ENCODE results near the gene FBXW8. TPM values are rescaled to one million over a fixed set of nuclear protein-coding genes. Genes with fewer than 3 reads are reported as not detected.

The FBXW8 gene
- total RNA-seq, 2 experiments from 2014 or later, result 6.6 to 7.3 TPM

DNA sequence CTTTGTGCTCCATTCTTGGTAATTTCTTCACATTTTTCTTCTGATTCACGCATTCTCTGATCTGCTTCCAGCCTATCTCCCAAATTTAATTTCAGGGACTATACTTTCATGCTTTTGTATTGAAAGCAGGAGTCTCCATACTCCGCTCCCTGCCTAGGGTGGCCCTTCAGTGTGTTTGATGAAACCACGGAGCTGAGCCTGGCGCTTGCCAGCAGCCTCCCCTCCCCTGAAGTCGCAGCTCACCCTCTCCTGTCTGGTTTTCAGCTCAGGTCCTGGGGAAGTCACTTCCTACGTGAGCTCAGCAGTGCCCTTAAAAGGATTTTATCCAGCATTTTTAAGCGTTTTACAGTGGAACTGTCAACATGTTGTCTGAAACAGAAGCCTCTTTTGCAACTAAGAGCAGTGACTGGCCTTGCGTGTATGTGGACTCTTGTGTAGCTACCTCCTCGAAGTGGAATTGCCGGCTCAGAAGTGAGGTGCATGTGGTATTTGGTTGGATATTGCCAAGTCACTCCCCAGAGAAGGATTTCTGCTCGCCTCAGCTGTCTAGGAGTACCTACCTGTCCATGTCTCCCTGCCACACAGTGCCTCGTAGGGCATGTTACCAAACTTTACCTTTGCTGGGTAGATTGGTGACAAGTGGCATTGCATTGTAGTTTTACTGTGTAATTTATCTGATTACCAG lies 109.9 kb downstream of the FBXW8 start:
- Mint-ChIP-seq H3K36me3 (ENCODE audit: low read depth) (peaks cover 76% of the 10 kb centered on the region), H3K27ac (no peak overlapping the region), H3K4me3 (no peak overlapping the region), H3K9me3 (no peaks in the 10 kb centered on the region), H3K4me1 (ENCODE audit: low read depth) (peaks cover 3% of the 10 kb centered on the region), H3K27me3 (no peaks in the 10 kb centered on the region)
- H3K4me3 ChIP-seq (ENCODE audit: low read length), result no peak overlapping the region
- H3K36me3 ChIP-seq (ENCODE audit: insufficient read depth, low read length), result peaks cover 36% of the 10 kb centered on the region
- CTCF ChIA-PET, result no interaction called here
- no peak for DNase-seq
- no peaks in the 10 kb centered on the region for H3K9me3 ChIP-seq (ENCODE audit: control insufficient read depth in 1 of 2, insufficient read depth in 1 of 2, low read length in 2 of 2)
- H3K4me1 ChIP-seq (ENCODE audit: insufficient read depth, low read length), result peaks cover 5% of the 10 kb centered on the region
- no peak overlapping the region for H3K27ac ChIP-seq (ENCODE audit: low read depth in 1 of 2, low read length in 2 of 2)
- no peaks in the 10 kb centered on the region for H3K27me3 ChIP-seq (ENCODE audit: control insufficient read depth in 1 of 2, insufficient read depth in 2 of 2, low read length in 2 of 2)
- TF ChIP-seq, protein P1, sequence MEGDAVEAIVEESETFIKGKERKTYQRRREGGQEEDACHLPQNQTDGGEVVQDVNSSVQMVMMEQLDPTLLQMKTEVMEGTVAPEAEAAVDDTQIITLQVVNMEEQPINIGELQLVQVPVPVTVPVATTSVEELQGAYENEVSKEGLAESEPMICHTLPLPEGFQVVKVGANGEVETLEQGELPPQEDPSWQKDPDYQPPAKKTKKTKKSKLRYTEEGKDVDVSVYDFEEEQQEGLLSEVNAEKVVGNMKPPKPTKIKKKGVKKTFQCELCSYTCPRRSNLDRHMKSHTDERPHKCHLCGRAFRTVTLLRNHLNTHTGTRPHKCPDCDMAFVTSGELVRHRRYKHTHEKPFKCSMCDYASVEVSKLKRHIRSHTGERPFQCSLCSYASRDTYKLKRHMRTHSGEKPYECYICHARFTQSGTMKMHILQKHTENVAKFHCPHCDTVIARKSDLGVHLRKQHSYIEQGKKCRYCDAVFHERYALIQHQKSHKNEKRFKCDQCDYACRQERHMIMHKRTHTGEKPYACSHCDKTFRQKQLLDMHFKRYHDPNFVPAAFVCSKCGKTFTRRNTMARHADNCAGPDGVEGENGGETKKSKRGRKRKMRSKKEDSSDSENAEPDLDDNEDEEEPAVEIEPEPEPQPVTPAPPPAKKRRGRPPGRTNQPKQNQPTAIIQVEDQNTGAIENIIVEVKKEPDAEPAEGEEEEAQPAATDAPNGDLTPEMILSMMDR (IDR thresholded peaks at IDR 0.05), result no peak
- no peak for ATAC-seq (ENCODE audit: poor library complexity)
- intact Hi-C loops (cut with DNase I, micrococcal nuclease), result no loop called here
- POLR2A ChIA-PET, result no interaction called here

DNA sequence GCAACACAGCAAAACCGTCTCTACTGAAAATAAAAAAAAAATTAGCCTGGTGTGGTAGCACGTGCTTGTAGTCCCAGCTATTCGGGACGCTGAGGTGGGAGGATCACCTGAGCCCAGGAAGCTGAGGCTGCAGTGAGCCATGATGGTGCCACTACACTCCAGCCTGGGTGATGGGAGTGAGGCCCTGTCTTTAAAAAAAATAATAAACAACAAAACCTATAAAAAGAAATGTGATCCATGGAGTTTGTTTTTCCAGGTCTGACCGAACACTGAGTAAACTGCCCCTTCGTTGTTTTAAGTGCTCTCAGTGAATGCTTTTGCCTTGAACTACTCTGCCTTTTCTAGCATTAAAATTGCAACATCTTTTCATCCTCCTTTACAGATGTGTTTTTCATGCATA lies 111.7 kb downstream of the FBXW8 start:
- peaks cover 4% of the 10 kb centered on the region for H3K4me1 Mint-ChIP-seq (ENCODE audit: low read depth)
- H3K27me3 ChIP-seq (ENCODE audit: control insufficient read depth in 1 of 2, insufficient read depth in 2 of 2, low read length in 2 of 2), result no peaks in the 10 kb centered on the region
- H3K4me3 ChIP-seq (ENCODE audit: low read length), result no peak overlapping the region
- intact Hi-C loops (cut with DNase I, micrococcal nuclease), result no loop called here
- no peaks in the 10 kb centered on the region for H3K9me3 Mint-ChIP-seq
- DNase-seq (no peak), ATAC-seq (ENCODE audit: poor library complexity) (no peak)
- peaks cover 8% of the 10 kb centered on the region for H3K4me1 ChIP-seq (ENCODE audit: insufficient read depth, low read length)
- no peak overlapping the region for H3K27ac ChIP-seq (ENCODE audit: low read depth in 1 of 2, low read length in 2 of 2)
- H3K36me3 ChIP-seq (ENCODE audit: insufficient read depth, low read length), result peaks cover 35% of the 10 kb centered on the region
- H3K27me3 Mint-ChIP-seq, result no peaks in the 10 kb centered on the region
- ChIA-PET POLR2A (no interaction called here), CTCF (no interaction called here)
- H3K36me3 Mint-ChIP-seq (ENCODE audit: low read depth), result peaks cover 75% of the 10 kb centered on the region
- H3K4me3 Mint-ChIP-seq, result no peak overlapping the region
- TF ChIP-seq, protein P1 (IDR thresholded peaks at IDR 0.05), result no peak
- H3K9me3 ChIP-seq (ENCODE audit: control insufficient read depth in 1 of 2, insufficient read depth in 1 of 2, low read length in 2 of 2), result no peaks in the 10 kb centered on the region
- no peak overlapping the region for H3K27ac Mint-ChIP-seq

- H3K36me3 Mint-ChIP-seq (ENCODE audit: low read depth), result peaks cover 76% of the 10 kb centered on the region
- no peak overlapping the region for H3K27ac ChIP-seq (ENCODE audit: low read depth in 1 of 2, low read length in 2 of 2)
- intact Hi-C loops (cut with DNase I, micrococcal nuclease), result no loop called here
- no peaks in the 10 kb centered on the region for H3K9me3 Mint-ChIP-seq
- TF ChIP-seq, protein P1 (IDR thresholded peaks at IDR 0.05), result no peak
- ChIA-PET CTCF (interaction anchor here (1.3 kb wide), 1 partner anchor 96 kb away, joined by 3 read pairs; no protein-coding TSS in a partner anchor), POLR2A (no interaction called here)
- ATAC-seq (ENCODE audit: poor library complexity) (no peak), DNase-seq (no peak)
- H3K27me3 ChIP-seq (ENCODE audit: control insufficient read depth in 1 of 2, insufficient read depth in 2 of 2, low read length in 2 of 2), result no peaks in the 10 kb centered on the region
- H3K4me3 ChIP-seq (ENCODE audit: low read length), result no peak overlapping the region
- H3K36me3 ChIP-seq (ENCODE audit: insufficient read depth, low read length), result peaks cover 45% of the 10 kb centered on the region
- H3K27me3 Mint-ChIP-seq, result no peaks in the 10 kb centered on the region
- H3K4me1 Mint-ChIP-seq (ENCODE audit: low read depth), result peaks cover 4% of the 10 kb centered on the region
- no peak overlapping the region for H3K4me3 Mint-ChIP-seq
- H3K9me3 ChIP-seq (ENCODE audit: control insufficient read depth in 1 of 2, insufficient read depth in 1 of 2, low read length in 2 of 2), result no peaks in the 10 kb centered on the region
- H3K4me1 ChIP-seq (ENCODE audit: insufficient read depth, low read length), result peaks cover 8% of the 10 kb centered on the region
- H3K27ac Mint-ChIP-seq, result no peak overlapping the region
Observed at GRCh38 chr12:117023998-117024960, 113.5 kb downstream of the FBXW8 start.

Data from CD4-positive, alpha-beta T cell (primary cell).